Right kidney (tissue), 9 donors: ENCODE measurements around the gene OXTR.
A peak's percentile ranks its signal among the peaks of the same experiment; 100 is the strongest.

ENCODE experiments used
- DNase-seq: peaks from one replicate; pipeline ENCODE4 v3.0.0-alpha.2; 2016
- long read RNA-seq, 8 donors: transcript quantifications; one replicate each; lab custom pipeline, GENCODE V29; 2026

OXTR gene
- long read RNA-seq, donor 1: 0 reads
- long read RNA-seq, donor 2: 0 reads
- long read RNA-seq, donor 3: 0 reads
- long read RNA-seq, donor 4, partial matches to known transcripts: 0 of 1 reads
- long read RNA-seq, donor 4, other reads (novel, unspliced or antisense): 0 of 1 reads
- long read RNA-seq, donor 5: 0 reads
- long read RNA-seq, donor 6: 0 reads
- long read RNA-seq, donor 7: 0 reads
- long read RNA-seq, donor 8: 0 reads

DNA sequence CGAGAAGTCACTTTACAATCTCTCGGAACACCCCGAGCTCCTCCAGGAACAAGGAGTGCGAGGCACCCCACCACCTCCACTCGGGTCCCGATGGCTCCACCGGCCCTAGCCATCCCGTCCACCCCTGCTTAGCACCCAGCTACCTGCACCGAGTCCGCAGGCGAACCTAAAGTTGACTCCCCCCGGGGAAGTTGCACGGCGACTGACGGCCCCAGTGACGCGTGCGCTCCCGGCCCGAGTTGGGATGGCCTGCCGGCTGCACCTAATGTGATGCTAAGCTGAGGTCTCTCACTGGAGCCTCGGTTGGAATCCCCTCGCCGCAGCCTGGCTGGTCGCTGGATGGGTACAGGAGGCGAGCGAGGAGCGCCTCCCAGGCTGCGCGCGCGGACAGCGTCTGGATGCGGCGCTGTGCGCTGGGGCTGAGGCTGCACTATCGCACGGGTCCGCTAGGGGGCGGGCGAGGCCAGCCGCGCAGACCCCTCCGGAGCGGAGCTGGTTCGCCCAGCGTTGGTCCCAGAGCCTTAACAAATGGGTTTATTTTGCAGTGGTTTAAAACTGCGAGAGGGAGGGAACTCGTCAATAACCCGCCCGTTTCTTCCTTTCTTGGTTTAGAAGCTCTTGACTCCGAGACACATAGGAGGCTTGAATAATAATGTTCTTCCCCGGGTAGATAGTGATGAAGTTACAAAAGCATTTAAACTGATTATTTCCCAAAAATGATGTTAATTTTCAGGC, at the start of gene OXTR:
OXTR (minus strand) TSS at position 526 of the 735 bp plus-strand sequence. CDS start 1,426 bp downstream, outside the sequence.
- peak; percentile 77 for DNase-seq

DNA sequence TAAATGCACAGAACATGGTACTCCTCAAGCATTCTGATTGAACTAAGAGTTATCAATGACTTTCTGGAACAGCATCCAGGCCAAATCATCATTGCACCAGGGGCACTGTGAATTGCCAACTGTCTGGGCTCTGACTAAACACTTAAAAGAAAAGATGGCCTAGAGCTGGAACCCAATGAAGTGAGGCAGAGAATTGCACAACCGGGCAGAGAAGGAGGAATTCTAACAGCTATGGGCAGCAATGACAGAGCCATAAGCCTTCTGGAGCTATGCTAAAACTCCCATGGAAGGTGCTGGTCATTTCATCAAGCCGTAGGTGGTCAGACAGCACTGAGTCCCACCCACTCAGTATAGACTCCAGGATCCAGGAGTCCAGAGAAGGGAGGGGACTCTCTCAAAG, 48.1 kb upstream of the OXTR start:
- no peak for DNase-seq

DNA sequence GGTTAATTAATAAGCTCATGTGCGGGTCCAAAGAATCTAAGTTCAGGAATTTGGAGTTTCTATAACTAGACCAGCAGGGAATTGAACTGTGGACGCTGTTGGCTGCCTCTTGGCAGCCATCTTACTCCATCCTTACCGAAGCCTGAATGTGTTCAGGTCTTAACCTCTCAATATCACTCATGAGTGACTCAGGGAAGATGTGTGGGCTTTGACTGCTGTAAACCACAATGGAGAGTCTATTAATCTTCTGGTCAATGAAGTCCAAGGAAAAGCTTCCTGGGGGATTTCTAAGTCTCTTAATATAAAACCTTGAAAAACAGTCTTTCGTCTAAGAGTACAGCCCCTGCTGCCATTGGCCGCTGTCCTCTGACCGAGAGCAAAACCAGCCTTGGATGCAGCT, 46.7 kb upstream of the OXTR start:
- DNase-seq: no peak

DNA sequence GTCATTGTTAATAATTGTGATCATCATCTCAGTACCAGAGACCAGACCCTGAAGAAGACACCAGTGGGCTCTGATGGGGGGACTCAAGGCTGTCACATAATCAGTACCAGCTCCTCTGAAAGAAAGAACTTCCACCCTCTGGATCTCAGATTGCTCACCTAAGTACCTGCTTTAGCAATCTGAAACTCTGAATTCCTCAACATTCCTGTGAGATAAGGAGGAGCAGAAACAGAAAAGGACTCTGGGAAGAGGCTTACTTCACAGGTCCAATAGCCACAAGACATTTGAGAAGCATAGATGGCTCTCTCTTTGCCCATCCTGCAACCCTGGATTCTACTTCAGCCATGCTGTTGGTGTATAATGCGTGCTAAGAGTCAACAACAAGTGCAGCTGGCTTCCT, 44.0 kb upstream of the OXTR start:
- no peak for DNase-seq

DNA sequence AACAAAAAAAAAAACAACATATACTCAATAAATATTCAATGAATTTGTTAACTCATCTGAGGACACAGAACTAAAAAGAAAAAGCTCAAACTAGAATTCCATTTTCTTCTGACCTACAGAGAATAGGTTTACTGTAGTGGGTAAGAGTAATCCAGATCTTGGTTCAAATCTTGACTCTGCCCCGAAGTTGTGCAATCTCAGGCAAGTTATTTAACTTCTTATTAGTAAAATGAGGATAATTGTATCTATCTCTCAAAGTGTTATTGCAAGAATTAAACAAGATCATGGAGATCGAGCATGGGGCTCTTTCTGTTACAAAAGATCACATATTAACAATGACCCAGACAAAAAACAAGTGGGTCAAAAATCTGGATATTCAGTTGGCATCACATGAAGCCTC, 41.1 kb upstream of the OXTR start:
- DNase-seq: no peak

DNA sequence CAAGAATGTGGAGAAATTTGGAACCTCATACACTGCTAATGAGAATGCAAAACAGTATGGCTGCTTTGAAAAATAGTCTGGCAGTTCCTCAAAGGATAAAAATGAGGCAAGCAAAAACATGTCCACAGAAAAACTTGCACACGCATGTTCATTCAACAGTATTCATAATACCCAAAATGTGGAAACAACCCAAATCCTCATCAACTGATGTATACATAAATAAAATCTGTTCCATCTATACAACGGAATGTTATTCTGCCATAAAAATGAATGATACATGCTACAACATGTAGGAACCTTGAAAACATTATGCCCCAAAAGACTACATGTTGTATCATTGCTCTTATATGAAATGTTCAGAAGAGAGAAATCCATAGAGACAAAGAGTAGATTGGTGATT, 36.4 kb upstream of the OXTR start:
- DNase-seq: no peak

DNA sequence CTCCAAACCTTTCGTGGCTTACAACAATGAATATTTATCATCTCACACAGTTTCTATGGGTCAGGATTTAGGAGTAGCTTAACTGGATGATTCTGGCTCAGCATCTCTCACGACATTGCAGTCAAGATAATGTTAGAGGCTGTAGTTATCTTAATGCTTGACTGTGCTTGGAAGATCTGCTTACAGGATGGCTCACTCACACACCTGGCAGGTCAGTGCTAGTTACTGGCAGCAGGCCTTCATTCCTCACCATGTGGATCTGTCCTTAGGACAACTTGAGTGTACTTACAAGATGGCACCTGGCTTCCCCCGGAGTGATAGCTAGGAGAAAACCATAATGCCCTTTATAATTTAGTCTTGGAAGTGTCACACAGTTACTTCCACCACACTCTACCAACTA, 32.8 kb upstream of the OXTR start:
- DNase-seq: no peak

DNA sequence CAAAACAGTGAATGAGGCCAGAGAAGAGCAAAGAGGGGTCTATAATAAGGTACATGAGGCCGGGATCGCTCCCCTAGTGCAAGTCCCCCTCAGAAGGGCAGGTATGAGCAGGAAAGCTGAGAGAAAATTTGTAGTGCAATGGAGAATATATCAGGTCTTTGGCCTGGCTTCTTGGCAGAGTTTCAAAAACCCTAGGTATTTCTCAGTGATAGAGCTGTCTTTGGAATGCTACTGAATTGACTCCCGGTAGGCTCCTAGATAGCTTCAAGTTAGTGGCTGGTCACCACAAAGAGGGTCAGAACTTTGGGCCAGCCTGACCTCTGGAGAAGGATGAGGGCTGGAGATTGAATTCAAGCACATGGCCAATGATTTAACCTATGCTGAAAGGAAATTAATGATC, 30.6 kb upstream of the OXTR start:
- DNase-seq: no peak

DNA sequence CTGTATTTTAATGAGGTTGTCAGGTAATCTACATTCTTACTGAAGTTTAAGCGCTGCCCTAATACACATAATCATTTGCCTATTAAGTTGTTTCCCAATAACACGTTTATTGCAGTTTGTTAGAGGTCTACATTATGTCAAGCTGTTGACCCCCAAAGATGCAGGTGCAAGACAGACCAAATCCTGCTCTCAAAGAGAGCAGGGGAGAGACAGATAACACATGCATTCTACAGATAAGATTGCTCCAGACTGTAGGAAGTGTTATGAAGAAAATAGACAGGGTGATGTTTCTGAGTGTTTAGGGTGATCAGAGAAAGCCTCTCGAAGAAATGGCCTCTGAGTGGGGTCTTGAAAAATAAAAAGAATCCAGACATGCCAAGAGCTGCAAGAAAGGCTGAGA, 24.8 kb upstream of the OXTR start:
- DNase-seq: no peak

DNA sequence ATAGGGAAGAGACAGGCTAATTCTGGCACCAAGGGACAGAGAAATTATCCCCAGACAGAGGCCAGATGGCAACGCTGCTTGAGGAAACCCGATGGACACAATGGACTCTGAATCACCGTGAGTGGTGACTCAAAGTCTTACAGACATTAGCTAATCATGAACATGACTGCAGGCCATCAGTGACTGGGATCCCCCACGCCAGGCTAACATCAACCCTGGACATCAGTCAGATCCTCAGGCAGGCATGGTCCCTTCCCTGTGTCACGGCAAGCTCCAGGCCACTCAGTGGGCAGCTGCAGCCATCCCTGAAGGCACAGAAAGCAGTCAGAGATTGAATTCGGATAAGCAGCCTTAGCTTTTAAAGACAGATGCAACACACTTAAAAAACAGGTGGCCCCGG, 23.8 kb upstream of the OXTR start:
- no peak for DNase-seq

DNA sequence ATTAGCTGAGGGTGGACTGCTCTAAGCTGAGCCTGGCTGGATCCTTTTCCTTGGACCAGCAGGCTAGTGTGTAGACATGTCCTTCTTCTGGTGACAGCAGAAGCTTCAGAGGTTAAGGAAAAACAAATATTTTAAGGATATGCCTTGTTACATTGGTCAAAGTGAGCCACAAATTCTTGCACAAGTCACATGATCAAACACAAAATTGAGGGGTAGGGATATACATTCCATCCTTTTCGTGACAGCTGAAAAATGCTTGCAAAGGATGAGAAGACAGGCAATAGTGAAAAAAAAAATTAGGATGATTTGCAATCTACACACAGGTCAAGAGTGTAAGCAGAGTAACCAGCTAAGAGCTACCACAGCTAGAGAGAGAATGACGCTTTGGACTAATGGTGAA, 21.1 kb upstream of the OXTR start:
- DNase-seq: no peak

DNA sequence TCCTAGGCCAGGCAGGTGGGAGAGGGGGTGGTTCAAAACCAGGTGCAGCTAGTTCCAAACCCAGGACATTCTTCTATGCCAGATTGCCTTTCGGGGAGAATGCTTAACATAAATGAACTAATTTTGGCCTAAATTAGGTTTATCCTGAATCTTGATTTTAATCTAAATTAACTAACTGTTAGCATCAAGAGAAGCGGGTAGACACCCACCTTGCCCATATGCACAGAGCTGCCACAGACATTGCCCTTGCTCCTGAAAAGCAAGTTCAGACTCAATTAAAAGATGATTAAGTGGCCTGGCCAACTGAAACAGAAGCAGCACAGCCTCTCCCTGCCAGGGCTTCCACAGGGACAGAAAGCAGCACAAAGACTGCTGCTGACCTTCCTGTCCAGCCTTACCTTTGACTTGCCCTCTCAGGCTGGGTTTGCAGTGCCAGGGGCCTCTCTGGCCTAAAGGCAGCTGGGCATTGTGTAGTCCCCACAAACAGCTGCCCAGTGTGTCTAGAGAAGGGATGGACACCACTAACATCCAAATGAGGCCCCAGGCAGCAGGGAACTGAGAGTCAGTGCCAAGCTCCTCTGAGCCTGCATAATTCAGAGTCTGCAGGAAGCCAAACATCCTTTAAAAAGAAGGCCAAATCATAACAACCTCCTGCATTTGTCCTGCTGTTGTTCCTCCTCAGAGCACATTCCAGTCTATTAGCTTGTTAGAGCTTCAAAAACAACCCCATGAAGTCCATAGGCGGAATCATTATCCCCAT, 15.4 kb upstream of the OXTR start:
- no peak for DNase-seq

DNA sequence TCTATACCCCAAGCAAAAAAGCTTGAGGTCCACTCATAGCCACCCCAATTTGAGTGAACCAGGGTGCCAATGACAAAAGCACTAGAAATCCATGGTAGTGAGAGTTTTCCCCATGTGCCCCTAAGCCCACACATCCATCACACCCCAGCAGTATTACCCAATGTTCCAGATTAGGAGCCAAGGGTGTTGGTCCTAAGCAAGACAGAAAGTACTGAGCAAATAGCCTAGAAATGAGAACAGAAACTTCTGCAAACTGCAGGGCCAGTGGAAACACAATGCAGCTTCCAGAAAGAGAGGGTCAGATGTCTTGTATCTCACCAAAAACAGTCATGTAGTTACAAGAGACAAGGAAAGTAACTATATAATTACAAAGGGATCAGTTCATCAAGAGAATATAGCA, 10.9 kb upstream of the OXTR start:
- no peak for DNase-seq

DNA sequence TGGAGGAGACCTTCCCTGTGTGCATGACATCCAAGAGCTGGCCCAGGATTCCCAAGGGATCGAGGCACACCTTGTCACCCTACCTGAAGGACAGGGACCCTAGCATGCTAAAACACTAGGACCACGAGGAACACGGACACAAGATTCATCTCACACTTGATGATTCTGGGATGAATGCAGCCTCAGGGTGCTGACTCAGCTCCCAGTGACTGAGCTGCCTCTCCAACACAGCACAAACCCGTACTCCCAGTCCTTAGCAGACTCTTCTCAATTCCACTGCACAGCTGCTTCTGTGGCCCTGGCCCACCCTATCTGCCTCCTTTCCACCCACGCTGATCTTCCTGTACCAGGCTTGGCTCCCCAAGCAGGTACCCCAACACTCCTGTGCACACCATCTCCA, 9.1 kb upstream of the OXTR start:
- no peak for DNase-seq

DNA sequence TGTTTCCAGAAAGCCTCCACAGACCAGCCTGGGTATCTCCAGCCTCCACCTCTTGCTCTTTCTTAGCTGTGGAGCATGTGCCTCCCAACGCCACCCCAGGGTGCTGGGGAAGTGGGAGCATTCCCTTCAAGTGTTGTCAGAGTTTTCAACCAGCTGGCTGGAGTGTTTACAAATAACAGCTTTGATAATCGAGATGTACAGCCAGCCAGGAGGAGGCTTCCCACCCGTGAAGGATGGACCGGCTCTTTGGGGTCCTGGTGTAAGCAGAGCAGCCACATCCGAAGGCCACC, 8.5 kb upstream of the OXTR start:
- no peak for DNase-seq

DNA sequence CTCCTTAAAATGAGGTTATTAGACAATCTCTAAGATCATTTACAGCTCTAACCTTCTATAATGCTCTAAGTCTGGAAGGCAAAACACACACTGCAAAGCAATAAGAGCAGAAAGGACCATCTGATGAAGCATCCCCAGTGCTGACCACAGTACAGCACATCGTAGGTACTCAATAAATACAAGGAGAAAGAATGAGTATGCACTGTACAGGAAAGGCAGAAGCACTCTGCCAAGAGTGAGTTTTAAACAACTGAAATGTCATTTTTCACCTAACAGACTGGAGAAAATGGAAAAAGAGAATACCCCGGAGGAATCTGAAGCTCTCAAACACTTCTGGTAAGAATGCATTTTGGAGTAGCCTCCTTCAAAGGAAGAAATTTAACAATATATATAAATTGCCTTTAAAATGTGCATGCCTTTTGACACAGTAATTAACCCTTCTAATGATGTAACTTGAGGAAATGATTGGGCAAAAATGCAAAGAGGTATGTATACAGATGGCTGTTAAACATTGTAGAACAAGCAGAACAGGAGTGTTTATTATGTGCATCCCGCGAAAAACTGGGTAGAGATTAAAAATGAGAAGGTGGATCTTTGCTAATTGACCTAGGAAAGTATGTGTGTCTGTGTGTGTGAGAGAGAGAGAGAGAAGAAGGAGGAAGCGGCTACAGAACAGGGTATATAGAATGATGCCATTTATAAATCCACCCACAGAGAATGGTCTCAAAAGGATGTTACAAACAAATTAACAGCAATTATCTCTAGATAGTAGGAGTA, 8.0 kb upstream of the OXTR start:
- DNase-seq: no peak

DNA sequence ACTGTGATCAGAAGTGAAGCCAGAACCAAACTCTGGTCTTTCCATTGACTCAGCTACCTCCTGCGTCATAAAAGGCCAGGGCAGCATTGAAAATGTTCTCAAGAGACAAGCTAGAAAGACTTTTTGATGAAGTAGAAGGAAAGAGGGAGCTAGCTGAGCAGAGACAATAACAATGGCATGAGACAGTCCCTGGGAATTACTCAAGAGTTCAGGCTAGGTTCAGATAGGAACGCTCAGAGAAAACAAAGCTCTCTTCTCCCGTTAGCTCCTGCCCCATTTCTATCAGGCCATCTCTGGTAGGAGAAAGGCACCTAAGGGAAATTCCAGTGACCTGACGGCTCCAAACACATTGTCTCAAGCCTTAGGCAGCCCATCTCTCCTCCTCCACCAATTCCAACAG, 7.0 kb upstream of the OXTR start:
- DNase-seq: no peak

DNA sequence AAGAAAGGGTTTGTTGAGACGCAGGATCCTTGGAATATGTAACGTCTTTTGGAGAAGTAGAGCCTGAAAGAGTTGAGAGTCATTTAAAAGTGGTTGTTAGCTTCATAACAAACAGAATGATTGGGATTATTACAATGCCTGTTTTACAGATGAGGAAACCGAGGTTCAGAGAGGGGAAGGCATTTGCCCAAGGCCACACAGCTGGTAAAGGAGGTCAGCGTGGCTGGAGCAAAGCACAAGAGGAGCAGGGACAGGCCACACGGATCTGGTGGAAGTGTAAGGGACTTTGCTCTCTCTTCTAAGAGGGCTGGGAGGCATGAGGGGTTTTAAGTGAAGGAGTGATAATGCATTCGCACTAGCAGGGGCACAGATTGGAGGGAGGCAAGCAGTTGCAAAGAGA, 6.2 kb upstream of the OXTR start:
- DNase-seq: no peak

DNA sequence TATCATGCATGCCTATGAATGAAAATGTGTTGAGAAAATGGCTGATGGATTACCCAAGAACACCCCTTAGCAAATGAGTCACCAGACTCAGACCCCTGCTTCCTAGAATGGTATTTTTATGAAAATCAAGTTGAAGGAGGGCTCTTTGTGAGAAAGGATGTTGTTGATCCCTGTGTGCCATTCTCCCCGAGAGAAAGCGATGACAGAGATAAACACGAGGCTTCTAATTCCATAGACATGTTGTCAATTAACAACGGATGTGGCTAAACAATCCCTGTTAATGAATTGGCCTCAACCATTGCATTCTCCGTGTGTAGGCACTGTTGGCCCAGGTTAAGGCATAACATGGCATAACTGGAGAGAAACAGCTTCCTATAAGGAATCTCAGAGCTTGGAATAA, 5.8 kb upstream of the OXTR start:
- DNase-seq: no peak

DNA sequence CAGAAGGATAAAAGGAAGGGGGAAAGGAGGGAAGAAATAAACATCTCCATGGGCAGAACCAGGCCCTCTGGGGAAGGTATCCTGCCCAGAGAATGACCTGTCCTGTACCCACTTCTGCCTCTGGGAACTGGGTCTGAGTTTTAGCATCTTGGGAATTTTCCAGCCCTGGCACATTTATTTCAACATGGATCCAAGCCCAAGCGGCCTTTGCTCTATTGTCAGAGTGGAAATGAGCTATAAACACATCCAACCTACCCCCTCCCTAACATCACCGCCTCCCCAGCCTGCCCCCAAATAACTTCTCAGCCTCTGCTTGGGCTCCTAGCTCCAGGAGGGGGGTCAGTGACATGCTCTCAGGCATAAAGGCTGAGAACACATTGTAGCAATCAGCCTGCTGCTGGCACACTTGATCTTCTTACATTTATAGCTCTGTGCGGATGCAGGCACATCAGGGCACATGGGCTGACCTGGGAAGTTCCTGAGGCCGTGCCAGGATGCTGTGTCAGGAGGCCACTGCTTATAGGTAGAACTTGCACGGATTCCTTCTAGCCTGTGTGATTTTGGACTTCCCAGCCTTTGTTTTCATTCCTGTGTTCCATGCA, 4.6 kb upstream of the OXTR start:
- DNase-seq: no peak

DNA sequence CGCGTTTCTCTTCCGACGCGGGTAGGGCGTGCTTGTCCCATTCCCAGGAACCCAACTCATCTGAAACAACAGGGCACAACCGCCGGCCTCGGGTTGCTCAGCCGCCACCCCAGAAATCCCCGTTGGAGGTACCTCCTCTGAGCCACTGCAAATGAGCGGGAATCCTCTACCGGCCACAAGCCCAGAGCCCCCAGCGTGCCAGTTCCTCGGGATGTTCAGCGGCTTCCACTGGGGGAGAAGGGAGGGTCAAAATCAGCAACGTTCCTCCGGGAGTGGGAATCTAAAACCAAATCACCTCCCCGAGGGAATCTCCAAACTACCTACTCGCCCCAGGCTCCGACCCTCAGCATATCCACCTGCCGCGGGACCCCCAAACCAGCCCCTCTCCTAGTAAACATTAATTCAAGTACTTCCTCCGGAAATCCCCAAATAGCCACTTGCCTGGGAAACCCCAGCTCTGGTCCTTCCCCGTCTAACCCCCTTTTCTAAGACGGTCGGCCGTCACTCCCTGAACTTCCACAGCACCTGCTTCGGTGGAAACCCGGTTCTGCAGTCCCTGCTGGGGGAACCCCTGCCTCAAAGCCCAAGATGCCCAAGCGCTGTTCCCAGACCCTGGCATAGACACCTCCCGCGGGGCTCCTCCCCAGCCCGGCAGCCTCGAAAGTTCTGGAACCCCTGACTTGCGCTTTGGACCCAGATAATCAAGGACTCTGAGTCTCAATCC, 887 bp downstream of the OXTR start:
- DNase-seq: peak; percentile 45
